Measurements from ENCODE around the gene CANT1.

GRCh38 chr17:79007504-79008381, 1.8 kb downstream of the CANT1 start:
- TF ChIP-seq CTCF (IDR thresholded peaks at IDR 0.05) (no peak), ZFX (IDR thresholded peaks at IDR 0.05; ENCODE audit: borderline replicate concordance) (no peak)

Measured in 22Rv1 (cell line).